Adrenal gland (tissue), 12 donors: ENCODE data around the gene GNAQ. TPM values are rescaled to one million over a fixed set of nuclear protein-coding genes. Genes with fewer than 3 reads are reported as not detected.

ENCODE experiments used
- DNase-seq, 7 donors: peaks; one replicate each; pipeline ENCODE4 v3.0.0-alpha.2; 2019 to 2020
- H3K27ac ChIP-seq, 5 donors: fragments of 200-600 bp; sonication (generic) in 4 of 5; 1 replicate in 3 of 5; 2 replicates in 2 of 5; pipeline versions ENCODE4 v1.5.1 to v1.8.0; 2016 to 2020; ENCODE audit warnings: mild to moderate bottlenecking in 1 of 5
- H3K27me3 ChIP-seq: fragments of 200-600 bp; 2 replicates; pipeline ENCODE4 v1.8.0; 2021
- H3K36me3 ChIP-seq, 2 donors: fragments of 200-600 bp; replicated peaks in 1 of 2; 1 replicate in 1 of 2; 2 replicates in 1 of 2; pipeline versions ENCODE4 v1.5.1 to v1.8.0; 2018 to 2022
- H3K4me1 ChIP-seq, 2 donors: fragments of 200-600 bp; replicated peaks in 1 of 2; 1 replicate in 1 of 2; 2 replicates in 1 of 2; pipeline versions ENCODE4 v1.5.1 to v1.8.0; 2018 to 2021
- H3K4me3 ChIP-seq, 4 donors: fragments of 200-600 bp; sonication (generic) in 3 of 4; one replicate each; pipeline ENCODE4 v1.5.1; 2016 to 2018
- H3K9me3 ChIP-seq, 3 donors: fragments of 200-600 bp; sonication (generic) in 1 of 3; replicated peaks in 1 of 3; 1 replicate in 2 of 3; 2 replicates in 1 of 3; pipeline versions ENCODE4 v1.5.1 to v1.8.0; 2016 to 2021
- CTCF ChIP-seq, 6 experiments: fragments of 450-650 bp in 4 of 6; fragments of 200-600 bp in 2 of 6; sonication (generic) in 1 of 6; IDR thresholded peaks; 1 replicate in 5 of 6; 2 replicates in 1 of 6; pipeline versions ENCODE4 v1.5.1 to v1.8.0; 2016 to 2021; ENCODE audit warnings: antibody characterized with exemption in 6 of 6, mild to moderate bottlenecking in 2 of 6, moderate library complexity in 1 of 6
- POLR2A ChIP-seq, 2 donors: fragments of 450-650 bp; IDR thresholded peaks; one replicate each; pipeline ENCODE4 v1.6.1; 2017; ENCODE audit warnings: antibody characterized with exemption in 2 of 2, mild to moderate bottlenecking in 2 of 2, moderate library complexity in 1 of 2
- WGBS, 4 donors: extraction: QIAGEN DNeasy Blood & Tissue Kit in 2 of 4; methylation state at CpG; one replicate each; pipeline versions ENCODE4 v1.1.5 to v1.1.7; 2013 to 2017; 5-methylcytosine and 5-hydroxymethylcytosine counted together
- intact Hi-C, 2 donors: fragments of 100-400 bp; cut with DNase I; formaldehyde crosslinking; loops; one replicate each; pipeline versions ENCODE4 v1.14.1 to v1.15.0; 2022 to 2023
- polyA plus RNA-seq, 3 donors: library from polyadenylated mRNA; stranded (reverse); fragments of 200-250 nt in 2 of 3; fragments of 350-450 nt in 1 of 3; fragmentation: Illumina TruSeq in 1 of 3; extraction: RNeasy Lipid Tissue Mini Kit (QIAGEN cat#74804) in 1 of 3; gene quantifications; one replicate each; pipeline ENCODE4 v1.2.3, GENCODE V29; 2013 to 2014
- total RNA-seq, 9 donors: library from RNA; depleted of rRNA in 4 of 9; stranded (reverse); fragments of >200 nt in 4 of 9; fragments of 120-200 nt in 1 of 9; fragmentation: NEBNext Ultra II Directional in 1 of 9; extraction: Animal tissue kit (Norgen Biotek cat#: 25700) in 1 of 9; gene quantifications; one replicate each; pipeline versions ENCODE4 v1.1.0 to v1.2.4, GENCODE V29; 2013 to 2023
- donor health status: healthy with polysubstance abuse.
- donor health status: Bipolar disorder and iron deficiency.
- donor health status: DM: yes; HTN: yes; CAD: no.
- donor health status: DM: no; HTN: no; CAD: no.
- donor health status: DM: no; HTN: no; CAD: no.
- donor health status: DM: yes; HTN: yes; CAD: no.

Gene GNAQ
- total and polyA plus RNA-seq, 12 donors = 15.8 to 71.7 (median 45.1) TPM

- intact Hi-C loops = no loop called here
- DNase-seq = no peak
- Histone ChIP-seq H3K9me3 (no peaks in the 10 kb centered on the region), H3K36me3 (no peaks in the 10 kb centered on the region), H3K4me1 (no peaks in the 10 kb centered on the region), H3K27me3 (no peaks in the 10 kb centered on the region), H3K4me3 (no peak overlapping the region), H3K27ac (no peak overlapping the region)
- 87 to 96% (median 91%) methylated on average over 2 of the region's 2 CpGs for WGBS, 4 donors
- TF ChIP-seq POLR2A (IDR thresholded peaks at IDR 0.05) (no peak), CTCF (IDR thresholded peaks at IDR 0.05) (no peak)
These were observed 252.6 kb downstream of the GNAQ start for GRCh38 chr9:77779010-77779409.

- 77 to 82% (median 81%) methylated on average over 3 of the region's 3 CpGs for WGBS, 4 donors
- Histone ChIP-seq H3K27me3 (no peaks in the 10 kb centered on the region), H3K36me3 (no peaks in the 10 kb centered on the region), H3K4me1 (no peaks in the 10 kb centered on the region), H3K9me3 (no peaks in the 10 kb centered on the region), H3K4me3 (no peak overlapping the region), H3K27ac (no peak overlapping the region)
- no peak for TF ChIP-seq POLR2A (IDR thresholded peaks at IDR 0.05)
- no peak for TF ChIP-seq CTCF (IDR thresholded peaks at IDR 0.05)
- intact Hi-C loops = no loop called here
- no peak for DNase-seq
These were observed 258.2 kb downstream of the GNAQ start for GRCh38 chr9:77773381-77773780.

- DNase-seq = no peak
- H3K4me1 ChIP-seq = no peaks in the 10 kb centered on the region
- WGBS, 4 donors = 84 to 86% (median 85%) methylated on average over 5 of the region's 5 CpGs
- H3K9me3 ChIP-seq = no peaks in the 10 kb centered on the region
- H3K36me3 ChIP-seq = no peaks in the 10 kb centered on the region
- intact Hi-C loops = no loop called here
- TF ChIP-seq POLR2A (IDR thresholded peaks at IDR 0.05) = no peak
- TF ChIP-seq CTCF (IDR thresholded peaks at IDR 0.05) = no peak
- H3K4me3 ChIP-seq = no peak overlapping the region
- H3K27ac ChIP-seq = no peak overlapping the region
- no peaks in the 10 kb centered on the region for H3K27me3 ChIP-seq
These were observed 259.0 kb downstream of the GNAQ start for GRCh38 chr9:77772646-77773045.

- DNase-seq = no peak
- Histone ChIP-seq H3K27me3 (no peaks in the 10 kb centered on the region), H3K9me3 (no peaks in the 10 kb centered on the region), H3K36me3 (no peaks in the 10 kb centered on the region), H3K4me1 (no peaks in the 10 kb centered on the region), H3K4me3 (no peak overlapping the region), H3K27ac (no peak overlapping the region)
- 89 to 92% (median 91%) methylated on average over 3 of the region's 3 CpGs for WGBS, 4 donors
- intact Hi-C loops = no loop called here
- TF ChIP-seq CTCF (IDR thresholded peaks at IDR 0.05) = no peak
- TF ChIP-seq POLR2A (IDR thresholded peaks at IDR 0.05) = no peak
These were observed 260.4 kb downstream of the GNAQ start for GRCh38 chr9:77771171-77771570.
